HepG2 (cell line): Measurements from ENCODE around the gene SULT2B1. TPM values are rescaled to one million over a fixed set of nuclear protein-coding genes. Genes with fewer than 3 reads are reported as not detected.

ENCODE experiments used
- ATAC-seq: fragments of 200-7000 bp; cut with Tn5 transposase; 3 replicates; pipeline ENCODE4 v1.9.1; 2020; ENCODE audit warnings: mild to moderate bottlenecking, moderate library complexity
- BruUV-seq: library from RNA; stranded (reverse); fragments of 400-500 nt; replicated peaks from 2 replicates; lab custom pipeline; 2021; lab: Mats Ljungman, UMichigan
- CTCF ChIA-PET: fragments of 300-600 bp; formaldehyde crosslinking; extraction: SDS; loops from one replicate; lab custom pipeline; 2021; ENCODE audit warnings: low total read pairs, inconsistent platforms, low intra/inter-chr PET ratio; lab: Yijun Ruan, JAX
- POLR2A ChIA-PET: fragments of 350-600 bp; sonication (Branson Sonifier 250); formaldehyde crosslinking; loops from one replicate; lab custom pipeline; 2020; ENCODE audit warnings: antibody characterized with exemption, inconsistent platforms; lab: Yijun Ruan, JAX
- DNase-seq: peaks from one replicate; pipeline ENCODE4 v3.0.0-alpha.2; 2015; ENCODE audit warnings: low spot score
- FAIRE-seq: peaks from 3 replicates; lab custom pipeline; 2011; peaks lifted over from hg19 to GRCh38; lab: Jason Lieb, UNC
- H2AFZ ChIP-seq: one replicate; pipeline ENCODE4 v1.6.1; 2011; ENCODE audit warnings: low read length, inconsistent platforms
- H3K27ac ChIP-seq: fragments of 300-600 bp; 3 replicates; pipeline ENCODE4 v1.8.0; 2011; ENCODE audit warnings: mixed run types, mild to moderate bottlenecking, mixed read lengths, low read length, inconsistent platforms; ENCODE audit not compliant: insufficient read depth; ENCODE audit errors: extremely low read length
- H3K27me3 ChIP-seq, 2 experiments: fragments of 200-600 bp in 1 of 2; 2 replicates in 1 of 2; 3 replicates in 1 of 2; pipeline versions ENCODE4 v1.6.0 to v1.8.0; 2011; ENCODE audit warnings: low read length in 2 of 2, mild to moderate bottlenecking in 2 of 2, moderate library complexity in 2 of 2, inconsistent platforms in 1 of 2; ENCODE audit not compliant: insufficient read depth in 2 of 2, control insufficient read depth in 1 of 2
- H3K36me3 ChIP-seq, 2 experiments: fragments of 200-600 bp in 1 of 2; replicated peaks in 1 of 2; 2 replicates in 1 of 2; 3 replicates in 1 of 2; pipeline versions ENCODE4 v1.5.1 to v1.8.0; 2011; ENCODE audit warnings: low read length in 2 of 2, inconsistent platforms in 1 of 2; ENCODE audit not compliant: insufficient read depth in 2 of 2, control insufficient read depth in 1 of 2
- H3K4me1 ChIP-seq: 2 replicates; pipeline ENCODE4 v1.5.1; 2012; ENCODE audit warnings: low read length, inconsistent platforms; ENCODE audit not compliant: insufficient read depth
- H3K4me2 ChIP-seq: 2 replicates; pipeline ENCODE4 v1.6.0; 2011; ENCODE audit warnings: low read depth, low read length, inconsistent platforms
- H3K4me3 ChIP-seq, 3 experiments: fragments of 200-600 bp in 1 of 3; sonication (generic), shearing (Covaris generic) in 1 of 3; replicated peaks in 1 of 3; 2 replicates each; pipeline ENCODE4 v1.5.1; 2011 to 2016; ENCODE audit warnings: low read length in 3 of 3, inconsistent platforms in 2 of 3, low read depth in 2 of 3, mild to moderate bottlenecking in 2 of 3, control low read depth in 1 of 3, mixed read lengths in 1 of 3; ENCODE audit not compliant: insufficient read depth in 1 of 3
- H3K79me2 ChIP-seq: one replicate; pipeline ENCODE4 v1.6.1; 2011; ENCODE audit warnings: low read length, inconsistent platforms; ENCODE audit not compliant: insufficient read depth
- H3K9ac ChIP-seq: 2 replicates; pipeline ENCODE4 v1.6.0; 2011; ENCODE audit warnings: mild to moderate bottlenecking, low read depth, low read length, inconsistent platforms; ENCODE audit not compliant: insufficient read depth
- H3K9me3 ChIP-seq: 2 replicates; pipeline ENCODE4 v1.5.1; 2012; ENCODE audit warnings: mild to moderate bottlenecking, low read length
- H4K20me1 ChIP-seq: 2 replicates; pipeline ENCODE4 v1.6.0; 2011; ENCODE audit warnings: inconsistent platforms, mild to moderate bottlenecking, low read length, moderate library complexity; ENCODE audit not compliant: insufficient read depth
- MNT ChIP-seq: fragments of 450-650 bp; IDR thresholded peaks from 2 replicates; pipeline ENCODE4 v1.6.1; 2016
- MXD1 ChIP-seq: sonication (generic); formaldehyde crosslinking; IDR thresholded peaks from 2 replicates; pipeline ENCODE4 v1.4.0; 2020; ENCODE audit warnings: mild to moderate bottlenecking, missing genetic modification reagents
- U2AF2 ChIP-seq: fragments of 200-400 bp; formaldehyde crosslinking; IDR thresholded peaks from 2 replicates; pipeline ENCODE4 v1.6.1; 2017; ENCODE audit warnings: low read depth, mild to moderate bottlenecking, low read length
- ZBTB44 ChIP-seq: sonication (generic); formaldehyde crosslinking; IDR thresholded peaks from 2 replicates; pipeline ENCODE4 v1.4.0; 2020; ENCODE audit warnings: missing genetic modification reagents
- ZC3H4 ChIP-seq: sonication (generic); formaldehyde crosslinking; IDR thresholded peaks from 2 replicates; pipeline ENCODE4 v1.4.0; 2020; ENCODE audit warnings: missing genetic modification reagents, borderline replicate concordance
- ZNF101 ChIP-seq: sonication (generic); formaldehyde crosslinking; IDR thresholded peaks from 2 replicates; pipeline ENCODE4 v1.4.0; 2020; ENCODE audit warnings: mild to moderate bottlenecking, low read depth, missing genetic modification reagents, borderline replicate concordance
- ZNF24 ChIP-seq: fragments of 450-650 bp; IDR thresholded peaks from 2 replicates; pipeline ENCODE4 v1.6.1; 2017; ENCODE audit warnings: antibody characterized with exemption, mild to moderate bottlenecking
- WGBS: methylation state at CpG from one replicate; pipeline ENCODE4 v1.1.6; 2017; ENCODE audit warnings: low lambda C conversion rate; 5-methylcytosine and 5-hydroxymethylcytosine counted together
- in situ Hi-C: cut with HindIII; loops from 2 replicates; pipeline ENCODE4 v1.10.0; 2017; ENCODE audit warnings: low pct_unique_long_range_greater_than_20kb; ENCODE audit not compliant: extremely low pct_ligation_motif_present
- intact Hi-C: fragments of 100-400 bp; cut with micrococcal nuclease; formaldehyde crosslinking; loops from one replicate; pipeline ENCODE4 v1.10.0; 2022; ENCODE audit not compliant: unreplicated experiment
- polyA plus RNA-seq, 8 experiments: library from polyadenylated mRNA; depleted of rRNA in 3 of 8; stranded (reverse) in 7 of 8; unstranded in 1 of 8; fragments of >200 nt; fragmentation: Illumina TruSeq in 4 of 8; extraction: Trizol in 4 of 8; gene quantifications; 2 replicates each; pipeline versions ENCODE4 v1.2.1 to v1.2.3, GENCODE V29; 2011 to 2016; ENCODE audit warnings: low read depth in 4 of 8, missing spikeins in 1 of 8, mixed read lengths in 1 of 8; ENCODE audit not compliant: insufficient read depth in 1 of 8
- total RNA-seq, 5 experiments: library from RNA; depleted of rRNA; stranded (reverse); fragments of >200 nt; fragmentation: Illumina TruSeq; extraction: Trizol; gene quantifications; 2 replicates each; pipeline ENCODE4 v1.2.3, GENCODE V29; 2016; ENCODE audit warnings: low read depth in 1 of 5

Gene SULT2B1
- total and polyA plus RNA-seq, 2 of the 13 experiments (the other 11 are each of a cell fraction or from before 2014, with no cell fraction given): 0.13 TPM; not detected in 1

- intact Hi-C loops: loop anchor here (5.0 kb wide), 1 partner anchor 34 kb away; the partner anchor contains the start of gene SULT2B1
- no peaks in the 10 kb centered on the region for H4K20me1 ChIP-seq
- no peak overlapping the region for H3K9ac ChIP-seq
- H3K9me3 ChIP-seq: no peaks in the 10 kb centered on the region
- TF ChIP-seq ZC3H4 (CRISPR knock-in tag): no peak
- no peak for TF ChIP-seq MNT
- 0 out of 2 replicates have a peak, but pooled peaks have one; percentile 76 for TF ChIP-seq ZNF24
- no peak for TF ChIP-seq U2AF2
- no peak for TF ChIP-seq ZNF101 (CRISPR knock-in tag)
- no peak for TF ChIP-seq MXD1 (CRISPR knock-in tag)
- TF ChIP-seq ZBTB44: no peak
- H2AFZ ChIP-seq: no peak overlapping the region
- CTCF ChIA-PET: no interaction called here
- H3K27me3 ChIP-seq: no peaks in the 10 kb centered on the region
- POLR2A ChIA-PET: no interaction called here
- WGBS: 58% methylated on average over 3 of the region's 3 CpGs
- no TSS peak for BruUV-seq
- DNase-seq (no peak), ATAC-seq (no peak), FAIRE-seq (no peak)
- H3K27ac ChIP-seq: no peak overlapping the region
- H3K4me2 ChIP-seq: no peak overlapping the region
- in situ Hi-C loops: no loop called here
- no peaks in the 10 kb centered on the region for H3K36me3 ChIP-seq
- no peak overlapping the region for H3K4me3 ChIP-seq
- peaks cover 21% of the 10 kb centered on the region for H3K4me1 ChIP-seq
- H3K79me2 ChIP-seq: no peaks in the 10 kb centered on the region
These were observed 33.8 kb upstream of the SULT2B1 start for GRCh38 chr19:48518207-48518606.
